Esophagus squamous epithelium (tissue), 4 donors: Measurements from ENCODE around the gene PHACTR1.

Source experiments
- POLR2A ChIP-seq, 4 donors: fragments of 450-650 bp; IDR thresholded peaks; one replicate each; pipeline ENCODE4 v1.6.1; 2017; ENCODE audit warnings: antibody characterized with exemption in 4 of 4, mild to moderate bottlenecking in 4 of 4, moderate library complexity in 3 of 4
- TF ChIP-seq, protein P1 (sequence below), 6 experiments: fragments of 450-650 bp in 4 of 6; fragments of 200-600 bp in 2 of 6; sonication (generic) in 2 of 6; IDR thresholded peaks; one replicate each; pipeline ENCODE4 v1.5.1; 2016 to 2019; ENCODE audit warnings: antibody characterized with exemption in 6 of 6, mild to moderate bottlenecking in 4 of 6, moderate library complexity in 4 of 6

DNA sequence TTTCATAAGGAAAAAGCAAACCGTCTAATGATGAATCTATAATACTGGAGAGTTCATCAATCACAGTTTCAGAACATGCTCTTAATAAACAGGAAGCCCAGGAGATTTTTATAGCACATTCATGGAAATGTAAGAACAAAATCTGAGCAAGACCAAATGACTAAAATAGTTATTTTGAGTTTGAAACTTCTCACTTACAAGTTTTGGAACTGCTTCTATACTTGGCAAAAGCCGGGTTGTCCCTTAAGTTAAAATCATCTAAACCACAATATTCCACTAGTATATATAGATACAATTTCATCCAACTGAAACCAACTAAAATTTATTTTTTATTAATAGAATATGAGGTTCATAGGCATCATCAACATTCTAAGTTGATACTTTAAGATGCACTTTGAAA is 268.2 kb downstream of the PHACTR1 start:
- TF ChIP-seq, protein P1, sequence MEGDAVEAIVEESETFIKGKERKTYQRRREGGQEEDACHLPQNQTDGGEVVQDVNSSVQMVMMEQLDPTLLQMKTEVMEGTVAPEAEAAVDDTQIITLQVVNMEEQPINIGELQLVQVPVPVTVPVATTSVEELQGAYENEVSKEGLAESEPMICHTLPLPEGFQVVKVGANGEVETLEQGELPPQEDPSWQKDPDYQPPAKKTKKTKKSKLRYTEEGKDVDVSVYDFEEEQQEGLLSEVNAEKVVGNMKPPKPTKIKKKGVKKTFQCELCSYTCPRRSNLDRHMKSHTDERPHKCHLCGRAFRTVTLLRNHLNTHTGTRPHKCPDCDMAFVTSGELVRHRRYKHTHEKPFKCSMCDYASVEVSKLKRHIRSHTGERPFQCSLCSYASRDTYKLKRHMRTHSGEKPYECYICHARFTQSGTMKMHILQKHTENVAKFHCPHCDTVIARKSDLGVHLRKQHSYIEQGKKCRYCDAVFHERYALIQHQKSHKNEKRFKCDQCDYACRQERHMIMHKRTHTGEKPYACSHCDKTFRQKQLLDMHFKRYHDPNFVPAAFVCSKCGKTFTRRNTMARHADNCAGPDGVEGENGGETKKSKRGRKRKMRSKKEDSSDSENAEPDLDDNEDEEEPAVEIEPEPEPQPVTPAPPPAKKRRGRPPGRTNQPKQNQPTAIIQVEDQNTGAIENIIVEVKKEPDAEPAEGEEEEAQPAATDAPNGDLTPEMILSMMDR (IDR thresholded peaks at IDR 0.05), result no peak
- TF ChIP-seq POLR2A (IDR thresholded peaks at IDR 0.05), result no peak
